HuH-7 (cell line): Measurements from ENCODE around the gene STXBP1.
A peak's percentile ranks its signal among the peaks of the same experiment; 100 is the strongest.

Source experiments
- DNase-seq: peaks from one replicate; pipeline ENCODE4 v3.0.0; 2011; ENCODE audit warnings: low spot score

The STXBP1 gene

GRCh38 chr9:127693697-127694096 lies 81.6 kb downstream of the STXBP1 start:
- no peak for DNase-seq

GRCh38 chr9:127694890-127695720 lies 83.0 kb downstream of the STXBP1 start:
- no peak for DNase-seq

GRCh38 chr9:127697575-127697974 lies 85.5 kb downstream of the STXBP1 start:
- no peak for DNase-seq

- DNase-seq: no peak
Observed at GRCh38 chr9:127698386-127698785, 86.3 kb downstream of the STXBP1 start.

GRCh38 chr9:127698985-127699670 lies 87.1 kb downstream of the STXBP1 start:
- DNase-seq: peak; percentile 99

GRCh38 chr9:127700140-127700539 lies 88.1 kb downstream of the STXBP1 start:
- no peak for DNase-seq

GRCh38 chr9:127700594-127701255 lies 88.6 kb downstream of the STXBP1 start:
- no peak for DNase-seq

- no peak for DNase-seq
Observed at GRCh38 chr9:127703289-127703946, 91.3 kb downstream of the STXBP1 start.

GRCh38 chr9:127705577-127706379 lies 93.7 kb downstream of the STXBP1 start:
- DNase-seq: no peak

GRCh38 chr9:127706836-127707241 lies 94.8 kb downstream of the STXBP1 start, which contains the start of gene CFAP157:
TSS of gene CFAP157 (plus strand) at chr9:127706988. CDS start at chr9:127707032, 44 bp downstream.
- DNase-seq: no peak

GRCh38 chr9:127707766-127708165 lies 95.7 kb downstream of the STXBP1 start:
- DNase-seq: no peak

- no peak for DNase-seq
Observed at GRCh38 chr9:127708952-127709587, 97.0 kb downstream of the STXBP1 start.

GRCh38 chr9:127710204-127710783 lies 98.2 kb downstream of the STXBP1 start:
- no peak for DNase-seq

GRCh38 chr9:127711226-127711701 lies 99.2 kb downstream of the STXBP1 start:
- DNase-seq: no peak

- no peak for DNase-seq
Observed at GRCh38 chr9:127711831-127712274, 99.8 kb downstream of the STXBP1 start.

GRCh38 chr9:127712371-127712770 lies 100.3 kb downstream of the STXBP1 start:
- DNase-seq: no peak

GRCh38 chr9:127712867-127713266 lies 100.8 kb downstream of the STXBP1 start:
- DNase-seq: no peak

- no peak for DNase-seq
Observed at GRCh38 chr9:127714020-127714750, 102.1 kb downstream of the STXBP1 start.

GRCh38 chr9:127714951-127715469 lies 102.9 kb downstream of the STXBP1 start:
- DNase-seq: no peak
